GM18508 (cell line): ENCODE data around the gene SMAD6.

Experiments used
- ATAC-seq: cut with Tn5 transposase; IDR thresholded peaks from one replicate; pipeline ENCODE4 v1.9.1; 2021; ENCODE audit warnings: moderate number of reproducible peaks; ENCODE audit not compliant: insufficient read depth, unreplicated experiment

SMAD6 gene

DNA sequence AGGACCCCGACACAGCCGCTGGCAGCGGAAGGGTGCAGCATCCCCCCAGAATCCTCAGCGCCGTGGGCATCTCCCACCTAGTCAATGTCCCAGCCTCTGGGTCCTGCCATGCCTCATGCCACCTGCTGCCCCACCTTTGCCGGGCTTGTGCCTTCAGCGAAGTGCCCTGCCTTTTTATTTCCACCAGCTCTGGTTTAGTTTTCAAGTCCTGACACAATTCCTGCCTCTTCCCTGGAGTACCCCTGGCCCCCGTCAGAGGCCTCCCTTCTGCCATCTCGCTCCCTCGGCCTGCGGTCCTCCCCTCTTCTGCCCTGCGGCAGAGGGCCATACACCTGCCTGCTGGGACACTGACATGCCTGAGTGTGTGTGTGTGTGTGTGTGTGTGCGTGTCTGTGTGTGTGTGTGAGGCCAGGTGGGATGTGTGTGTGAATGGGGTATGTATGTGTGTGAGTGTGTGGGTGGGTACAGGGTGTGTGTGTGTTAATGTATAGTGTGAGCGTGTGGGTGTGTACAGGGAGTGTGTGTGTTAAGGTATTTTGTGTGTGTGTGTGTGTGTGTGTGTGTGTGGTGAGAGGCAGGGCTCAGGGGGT lies 129.9 kb downstream of the SMAD6 start:
- ATAC-seq, result no peak
